ENCODE results near the gene CCR6.

GRCh38 chr6:167119670-167120582, 3.0 kb upstream of the CCR6 start:
- TF ChIP-seq CTCF (IDR thresholded peaks at IDR 0.05; ENCODE audit: extremely low read depth in 1 of 2, insufficient read depth in 1 of 2, low read depth in 1 of 2, low read length in 2 of 2), result no peak
- no peak for TF ChIP-seq EZH2 (IDR thresholded peaks at IDR 0.05; ENCODE audit: borderline replicate concordance, low read depth, low read length, severe bottlenecking)
- no peak for TF ChIP-seq MAX (IDR thresholded peaks at IDR 0.05; ENCODE audit: insufficient read depth, insufficient read length)
- TF ChIP-seq POLR2A (IDR thresholded peaks at IDR 0.05; ENCODE audit: low read depth, low read length), result no peak
- no peak for TF ChIP-seq MYC (IDR thresholded peaks at IDR 0.05; ENCODE audit: low read depth, low read length)
- TF ChIP-seq JUN (IDR thresholded peaks at IDR 0.05; ENCODE audit: borderline replicate concordance, insufficient read depth, insufficient read length, low read depth), result no peak
- no peak for TF ChIP-seq POLR2AphosphoS5 (IDR thresholded peaks at IDR 0.05; ENCODE audit: insufficient read depth, low read depth, low read length)
- no peak for TF ChIP-seq GATA2 (IDR thresholded peaks at IDR 0.05; ENCODE audit: insufficient read depth, insufficient read length, low read depth, low read length)

Data from endothelial cell of umbilical vein (primary cell).